GM12891 (cell line): Measurements from ENCODE around the gene SUMF1.

ENCODE experiments used
- POLR2A ChIP-seq: IDR thresholded peaks from 2 replicates; pipeline ENCODE4 v1.6.1; 2011; ENCODE audit warnings: low read depth, low read length, control low read depth
- POLR2AphosphoS5 ChIP-seq: IDR thresholded peaks from 2 replicates; pipeline ENCODE4 v1.6.1; 2011; ENCODE audit warnings: low read depth, low read length, control low read depth
- POU2F2 ChIP-seq: IDR thresholded peaks from 2 replicates; pipeline ENCODE4 v1.6.1; 2011; ENCODE audit warnings: low read depth, mild to moderate bottlenecking, control low read depth, low read length, moderate library complexity

GRCh38 chr3:4425707-4426106, 41.4 kb downstream of the SUMF1 start:
- TF ChIP-seq POLR2AphosphoS5: no peak
- TF ChIP-seq POLR2A: no peak
- TF ChIP-seq POU2F2: no peak
